Fibroblast of villous mesenchyme (primary cell): Measurements from ENCODE around the gene EFHC2. TPM values are rescaled to one million over a fixed set of nuclear protein-coding genes. Genes with fewer than 3 reads are reported as not detected.

ENCODE experiments used
- DNase-seq: peaks from one replicate; pipeline ENCODE4 v3.0.0-alpha.2; 2010; ENCODE audit warnings: low read depth
- H3K4me3 ChIP-seq: 2 replicates; pipeline ENCODE4 v1.5.1; 2011; ENCODE audit warnings: low read depth, mild to moderate bottlenecking, low read length
- total RNA-seq: library from RNA; depleted of rRNA; stranded (reverse); fragments of >200 nt; gene quantifications from 2 replicates; pipeline ENCODE4 v1.2.3, GENCODE V29; 2012
- TF ChIP-seq, protein P1 (sequence below): IDR thresholded peaks from 2 replicates; pipeline ENCODE4 v1.5.1; 2012; ENCODE audit warnings: low read depth, mild to moderate bottlenecking, low read length; ENCODE audit not compliant: insufficient read depth

The EFHC2 gene
- total RNA-seq, 1 donor, result under 0.01 TPM

DNA sequence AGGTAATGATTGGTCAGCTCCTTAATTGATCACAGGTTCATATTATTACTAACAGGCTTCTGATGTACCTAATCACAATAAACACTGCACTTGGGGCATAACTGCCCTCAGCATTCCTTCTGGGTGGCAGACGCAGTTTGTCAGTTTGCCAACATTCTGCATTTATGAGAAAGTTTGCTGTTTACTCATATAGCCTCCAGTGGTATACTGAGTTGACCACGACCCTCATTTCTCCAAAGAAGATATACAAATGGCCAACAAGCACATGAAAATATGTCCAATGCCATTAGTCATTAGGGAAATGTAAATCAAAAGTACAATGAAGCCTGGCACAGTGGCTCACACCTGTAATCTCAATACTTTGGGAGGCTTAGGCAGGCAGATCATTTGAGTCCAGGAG, 26.3 kb downstream of the EFHC2 start:
- no peak overlapping the region for H3K4me3 ChIP-seq
- no peak for DNase-seq
- TF ChIP-seq, protein P1, sequence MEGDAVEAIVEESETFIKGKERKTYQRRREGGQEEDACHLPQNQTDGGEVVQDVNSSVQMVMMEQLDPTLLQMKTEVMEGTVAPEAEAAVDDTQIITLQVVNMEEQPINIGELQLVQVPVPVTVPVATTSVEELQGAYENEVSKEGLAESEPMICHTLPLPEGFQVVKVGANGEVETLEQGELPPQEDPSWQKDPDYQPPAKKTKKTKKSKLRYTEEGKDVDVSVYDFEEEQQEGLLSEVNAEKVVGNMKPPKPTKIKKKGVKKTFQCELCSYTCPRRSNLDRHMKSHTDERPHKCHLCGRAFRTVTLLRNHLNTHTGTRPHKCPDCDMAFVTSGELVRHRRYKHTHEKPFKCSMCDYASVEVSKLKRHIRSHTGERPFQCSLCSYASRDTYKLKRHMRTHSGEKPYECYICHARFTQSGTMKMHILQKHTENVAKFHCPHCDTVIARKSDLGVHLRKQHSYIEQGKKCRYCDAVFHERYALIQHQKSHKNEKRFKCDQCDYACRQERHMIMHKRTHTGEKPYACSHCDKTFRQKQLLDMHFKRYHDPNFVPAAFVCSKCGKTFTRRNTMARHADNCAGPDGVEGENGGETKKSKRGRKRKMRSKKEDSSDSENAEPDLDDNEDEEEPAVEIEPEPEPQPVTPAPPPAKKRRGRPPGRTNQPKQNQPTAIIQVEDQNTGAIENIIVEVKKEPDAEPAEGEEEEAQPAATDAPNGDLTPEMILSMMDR, result no peak

DNA sequence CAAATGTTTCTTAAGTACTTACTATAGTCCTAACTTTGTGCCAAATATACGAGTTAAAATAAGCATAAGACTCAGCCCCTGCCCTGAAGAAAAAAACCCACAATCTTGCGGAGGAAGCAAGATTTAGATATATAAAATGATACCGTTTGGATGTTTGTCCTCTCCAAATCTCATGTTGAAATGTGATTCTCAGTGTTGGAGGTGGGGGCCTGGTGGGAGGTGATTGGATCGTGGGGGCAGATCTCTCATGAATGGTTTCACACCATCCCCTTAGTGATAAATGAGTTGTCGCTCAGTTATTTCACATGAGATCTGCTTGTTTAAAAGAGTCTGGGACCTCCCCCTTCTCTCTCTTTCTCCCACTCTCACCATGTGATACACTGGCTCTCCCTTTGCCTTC, 28.7 kb downstream of the EFHC2 start:
- TF ChIP-seq, protein P1, result no peak
- H3K4me3 ChIP-seq, result no peak overlapping the region
- DNase-seq, result no peak

DNA sequence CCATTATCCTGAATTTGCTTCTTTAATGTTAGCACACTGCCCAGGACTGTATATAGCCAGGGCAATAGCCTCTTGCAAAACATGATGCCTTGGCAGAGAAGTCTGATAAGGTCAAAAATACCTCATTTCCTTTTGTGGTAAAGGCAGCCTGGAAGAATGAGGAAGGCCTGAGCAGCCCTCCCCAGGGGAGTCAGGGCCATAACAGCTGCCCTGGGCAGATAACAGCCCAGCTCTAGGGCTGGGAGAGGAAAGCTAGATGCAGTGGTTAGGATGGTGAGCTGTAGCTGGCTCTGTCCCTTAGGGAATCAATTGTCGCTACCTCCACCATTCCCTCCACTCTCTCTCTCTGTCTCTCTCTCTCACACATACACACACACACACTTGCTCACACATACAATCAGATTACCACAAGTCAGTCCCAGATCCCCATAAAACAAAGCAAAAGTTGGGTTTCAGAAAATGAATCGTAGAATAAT, 29.2 kb downstream of the EFHC2 start:
- DNase-seq, result peak; percentile 58
- TF ChIP-seq, protein P1, result no peak

DNA sequence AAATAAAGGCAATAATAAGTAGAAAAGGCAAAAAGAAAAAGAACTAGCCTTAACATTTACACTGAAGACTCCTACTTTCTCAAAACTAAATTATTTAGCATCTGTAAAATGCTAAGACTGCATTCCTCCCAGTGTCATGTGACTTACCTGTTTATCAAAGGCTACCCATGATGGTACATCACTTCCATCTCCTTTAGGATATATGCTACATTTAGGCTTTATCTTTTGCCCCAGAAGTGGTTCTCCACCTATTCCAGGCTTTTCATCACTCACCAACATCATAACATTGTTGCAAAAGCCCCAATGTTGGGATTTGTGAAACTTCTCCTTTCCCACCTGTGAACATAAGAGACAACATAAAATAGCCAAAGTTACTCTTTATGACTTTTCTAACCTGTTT, 31.1 kb downstream of the EFHC2 start:
- no peak overlapping the region for H3K4me3 ChIP-seq
- no peak for DNase-seq
- TF ChIP-seq, protein P1, result no peak

More for the DNA sequence above, 29.2 kb downstream of the EFHC2 start:
- H3K4me3 ChIP-seq, result no peak overlapping the region

DNA sequence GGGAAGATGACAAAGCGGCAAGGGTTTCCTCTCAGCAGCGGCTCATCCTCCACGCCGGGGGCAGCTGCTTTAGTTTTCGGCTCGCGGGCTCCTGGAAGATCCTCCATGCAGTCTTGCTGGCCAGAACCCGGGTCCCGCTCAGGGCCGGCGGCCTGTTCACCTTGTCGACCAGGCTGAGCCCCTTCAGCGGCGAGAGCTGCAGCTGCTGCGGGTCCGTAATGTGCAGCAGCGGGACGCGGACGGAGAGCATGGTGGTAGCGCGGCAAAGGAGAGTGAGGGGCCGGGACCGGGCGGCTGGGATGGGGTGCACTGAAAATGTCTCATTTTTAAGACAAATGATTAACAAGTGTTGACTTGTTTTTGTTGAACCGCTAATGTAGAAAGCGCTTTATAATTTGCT, 33.2 kb downstream of the EFHC2 start:
- DNase-seq, result no peak
- TF ChIP-seq, protein P1, result no peak
- H3K4me3 ChIP-seq, result no peak overlapping the region

DNA sequence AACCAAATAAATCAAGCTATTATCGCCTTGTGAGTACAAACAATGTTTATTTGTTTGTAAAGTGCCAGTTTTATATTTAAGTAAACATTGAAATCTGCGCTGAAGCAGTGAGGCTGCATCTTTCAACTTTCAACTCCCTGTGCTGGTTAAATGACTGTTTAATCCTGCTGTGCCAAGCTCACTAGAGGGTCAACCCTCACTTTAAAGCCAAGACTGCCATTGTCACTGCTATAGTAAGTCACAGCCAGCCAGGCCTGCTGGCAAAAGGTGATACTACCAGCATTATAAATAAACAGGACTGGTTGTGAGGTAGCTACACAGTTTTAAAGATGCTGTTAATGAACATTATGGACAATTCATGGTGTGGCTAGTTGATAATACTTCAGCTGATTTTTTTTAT, 34.6 kb downstream of the EFHC2 start:
- TF ChIP-seq, protein P1, result no peak
- DNase-seq, result no peak

DNA sequence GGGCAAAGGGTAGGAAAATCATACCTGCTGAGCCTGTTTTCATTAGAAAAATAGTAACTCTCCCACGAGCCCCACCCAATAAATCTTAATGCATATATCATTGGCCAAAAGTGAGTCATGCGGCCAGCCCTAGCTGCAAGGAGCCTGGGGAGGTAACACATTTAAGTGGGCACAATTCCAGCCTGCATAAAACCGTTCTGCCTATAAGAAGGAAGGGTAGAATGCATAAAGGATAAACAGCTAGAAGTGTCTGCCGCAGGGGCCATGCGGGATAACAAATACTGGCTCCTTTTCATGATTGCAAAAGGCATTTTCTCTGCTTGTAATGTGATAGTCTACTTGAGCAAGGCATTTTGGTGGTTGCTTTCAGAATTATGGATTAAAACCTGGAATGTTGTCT, 37.1 kb downstream of the EFHC2 start:
- DNase-seq, result peak; percentile 1
- no peak overlapping the region for H3K4me3 ChIP-seq
- TF ChIP-seq, protein P1, result no peak

More for the DNA sequence above, 34.6 kb downstream of the EFHC2 start:
- H3K4me3 ChIP-seq, result no peak overlapping the region
